Vagina (tissue), 2 donors: ENCODE measurements around the gene PIGM. TPM values are rescaled to one million over a fixed set of nuclear protein-coding genes. Genes with fewer than 3 reads are reported as not detected.

Experiments used
- DNase-seq, 2 donors: peaks; one replicate each; pipeline ENCODE4 v3.0.0-alpha.2; 2017; ENCODE audit errors: extremely low spot score in 2 of 2
- H3K27ac ChIP-seq: fragments of 200-600 bp; sonication (generic); one replicate; pipeline ENCODE4 v1.5.1; 2019
- H3K27me3 ChIP-seq: fragments of 200-600 bp; sonication (generic); one replicate; pipeline ENCODE4 v1.5.1; 2019
- H3K36me3 ChIP-seq, 2 donors: fragments of 200-600 bp; sonication (generic); one replicate each; pipeline ENCODE4 v1.5.1; 2017 to 2019
- H3K4me1 ChIP-seq: fragments of 200-600 bp; sonication (generic); one replicate; pipeline ENCODE4 v1.5.1; 2019
- H3K4me3 ChIP-seq, 2 donors: fragments of 200-600 bp; sonication (generic); 1 replicate in 1 of 2; 2 replicates in 1 of 2; pipeline ENCODE4 v1.5.1; 2016 to 2019
- H3K9me3 ChIP-seq: fragments of 200-600 bp; sonication (generic); one replicate; pipeline ENCODE4 v1.5.1; 2019
- CTCF ChIP-seq, 3 experiments: fragments of 450-650 bp in 2 of 3; fragments of 200-600 bp in 1 of 3; sonication (generic) in 1 of 3; IDR thresholded peaks; one replicate each; pipeline ENCODE4 v1.5.1; 2017 to 2019; ENCODE audit warnings: antibody characterized with exemption in 3 of 3, mild to moderate bottlenecking in 2 of 3, moderate library complexity in 2 of 3
- POLR2A ChIP-seq, 2 donors: fragments of 450-650 bp; IDR thresholded peaks; one replicate each; pipeline ENCODE4 v1.6.1; 2017; ENCODE audit warnings: antibody characterized with exemption in 2 of 2, mild to moderate bottlenecking in 2 of 2, moderate library complexity in 2 of 2
- POLR2AphosphoS5 ChIP-seq, 2 donors: sonication (generic); formaldehyde crosslinking; IDR thresholded peaks; one replicate each; pipeline ENCODE4 v1.9.0; 2017; ENCODE audit warnings: antibody characterized with exemption in 2 of 2, mild to moderate bottlenecking in 2 of 2, low read depth in 1 of 2; ENCODE audit not compliant: insufficient read depth in 1 of 2
- intact Hi-C: fragments of 100-400 bp; cut with DNase I; formaldehyde crosslinking; loops from one replicate; pipeline ENCODE4 v1.15.1; 2023
- total RNA-seq: library from RNA; depleted of rRNA; stranded (reverse); fragments of >200 nt; gene quantifications from one replicate; pipeline ENCODE4 v1.2.3, GENCODE V29; 2016

PIGM gene
- total RNA-seq, 1 donor from 2014 or later = 2.7 TPM

GRCh38 chr1:160024195-160024905 lies 7.4 kb downstream of the PIGM start:
- no peak overlapping the region for H3K4me3 ChIP-seq
- DNase-seq = no peak

GRCh38 chr1:160022330-160023310 lies 9.2 kb downstream of the PIGM start:
- Histone ChIP-seq H3K36me3 (peaks cover 0 to 9% of the 10 kb centered on the region in 2 donors), H3K4me3 (no peak overlapping the region), H3K9me3 (no peaks in the 10 kb centered on the region), H3K27me3 (no peaks in the 10 kb centered on the region), H3K4me1 (no peaks in the 10 kb centered on the region), H3K27ac (no peak overlapping the region)
- intact Hi-C loops = no loop called here
- no peak for DNase-seq
- TF ChIP-seq POLR2AphosphoS5 (IDR thresholded peaks at IDR 0.05; ENCODE audit: insufficient read depth in 1 of 2, low read depth in 1 of 2) = no peak
- no peak for TF ChIP-seq CTCF (IDR thresholded peaks at IDR 0.05)
- no peak for TF ChIP-seq POLR2A (IDR thresholded peaks at IDR 0.05)

More at GRCh38 chr1:160024195-160024905, 7.4 kb downstream of the PIGM start:
- H3K36me3 ChIP-seq = peaks cover 0 to 9% of the 10 kb centered on the region in 2 donors
- H3K27me3 ChIP-seq = no peaks in the 10 kb centered on the region
- H3K4me1 ChIP-seq = peaks cover 5% of the 10 kb centered on the region
- intact Hi-C loops = no loop called here
- TF ChIP-seq CTCF (IDR thresholded peaks at IDR 0.05) (no peak), POLR2A (IDR thresholded peaks at IDR 0.05) (no peak), POLR2AphosphoS5 (IDR thresholded peaks at IDR 0.05; ENCODE audit: insufficient read depth in 1 of 2, low read depth in 1 of 2) (no peak)
- no peak overlapping the region for H3K27ac ChIP-seq
- H3K9me3 ChIP-seq = no peaks in the 10 kb centered on the region

- intact Hi-C loops = no loop called here
- H3K4me3 ChIP-seq = no peak overlapping the region
- DNase-seq = no peak
- no peaks in the 10 kb centered on the region for H3K9me3 ChIP-seq
- H3K27ac ChIP-seq = no peak overlapping the region
- H3K27me3 ChIP-seq = no peaks in the 10 kb centered on the region
- H3K36me3 ChIP-seq = no peaks in the 10 kb centered on the region
- no peaks in the 10 kb centered on the region for H3K4me1 ChIP-seq
- TF ChIP-seq POLR2AphosphoS5 (IDR thresholded peaks at IDR 0.05; ENCODE audit: insufficient read depth in 1 of 2, low read depth in 1 of 2) (no peak), CTCF (IDR thresholded peaks at IDR 0.05) (no peak), POLR2A (IDR thresholded peaks at IDR 0.05) (no peak)
Observed at GRCh38 chr1:160021376-160022074, 10.3 kb downstream of the PIGM start.

GRCh38 chr1:160020196-160020595 lies 11.6 kb downstream of the PIGM start:
- no peak for DNase-seq
- intact Hi-C loops = no loop called here
- H3K4me1 ChIP-seq = no peaks in the 10 kb centered on the region
- no peak for TF ChIP-seq POLR2AphosphoS5 (IDR thresholded peaks at IDR 0.05; ENCODE audit: insufficient read depth in 1 of 2, low read depth in 1 of 2)
- TF ChIP-seq POLR2A (IDR thresholded peaks at IDR 0.05) = no peak
- no peak for TF ChIP-seq CTCF (IDR thresholded peaks at IDR 0.05)
- no peak overlapping the region for H3K4me3 ChIP-seq
- no peak overlapping the region for H3K27ac ChIP-seq
- H3K9me3 ChIP-seq = no peaks in the 10 kb centered on the region
- H3K36me3 ChIP-seq = no peaks in the 10 kb centered on the region
- H3K27me3 ChIP-seq = no peaks in the 10 kb centered on the region
